GM18520 (cell line): ENCODE measurements around the gene DHRS13.

Experiments used
- ATAC-seq: cut with Tn5 transposase; IDR thresholded peaks from one replicate; pipeline ENCODE4 v1.9.1; 2021; ENCODE audit not compliant: unreplicated experiment

Gene DHRS13

GRCh38 chr17:28902819-28903545, at the start of gene DHRS13:
TSS of gene DHRS13 (minus strand) at chr17:28903079. CDS start at chr17:28902944, 135 bp downstream.
- peak; percentile 88 for ATAC-seq

- ATAC-seq = peak; percentile 46
Measured at GRCh38 chr17:28951991-28952975, 49.4 kb upstream of the DHRS13 start.

GRCh38 chr17:28951428-28951990, 48.6 kb upstream of the DHRS13 start, which contains the start of gene PHF12:
TSS of gene PHF12 (minus strand) at chr17:28951518. CDS start at chr17:28950960, 558 bp downstream.
- peak; percentile 68 for ATAC-seq

- no peak for ATAC-seq
Measured at GRCh38 chr17:28950752-28951427, 48.0 kb upstream of the DHRS13 start.

- no peak for ATAC-seq
Measured at GRCh38 chr17:28950017-28950751, 47.3 kb upstream of the DHRS13 start.

GRCh38 chr17:28949185-28950016, 46.5 kb upstream of the DHRS13 start:
- no peak for ATAC-seq

GRCh38 chr17:28948873-28949184, 46.0 kb upstream of the DHRS13 start:
- ATAC-seq = no peak

GRCh38 chr17:28948342-28948741, 45.5 kb upstream of the DHRS13 start:
- ATAC-seq = no peak

GRCh38 chr17:28947639-28948038, 44.8 kb upstream of the DHRS13 start:
- no peak for ATAC-seq

- no peak for ATAC-seq
Measured at GRCh38 chr17:28946239-28946638, 43.4 kb upstream of the DHRS13 start.

- no peak for ATAC-seq
Measured at GRCh38 chr17:28944862-28945741, 42.2 kb upstream of the DHRS13 start.

- ATAC-seq = no peak
Measured at GRCh38 chr17:28944343-28944742, 41.5 kb upstream of the DHRS13 start.

GRCh38 chr17:28942925-28943324, 40.0 kb upstream of the DHRS13 start:
- no peak for ATAC-seq

GRCh38 chr17:28941251-28941650, 38.4 kb upstream of the DHRS13 start:
- no peak for ATAC-seq

GRCh38 chr17:28940675-28941074, 37.8 kb upstream of the DHRS13 start:
- no peak for ATAC-seq

GRCh38 chr17:28940142-28940541, 37.3 kb upstream of the DHRS13 start:
- no peak for ATAC-seq

- no peak for ATAC-seq
Measured at GRCh38 chr17:28938552-28938951, 35.7 kb upstream of the DHRS13 start.

- no peak for ATAC-seq
Measured at GRCh38 chr17:28937044-28937729, 34.3 kb upstream of the DHRS13 start.
